NCI-H774 (cell line): Measurements from ENCODE around the gene MTTP.

Source experiments
- DNase-seq: peaks from one replicate; lab custom pipeline; 2025; lab: John Stamatoyannopoulos, UW

Gene MTTP

DNA sequence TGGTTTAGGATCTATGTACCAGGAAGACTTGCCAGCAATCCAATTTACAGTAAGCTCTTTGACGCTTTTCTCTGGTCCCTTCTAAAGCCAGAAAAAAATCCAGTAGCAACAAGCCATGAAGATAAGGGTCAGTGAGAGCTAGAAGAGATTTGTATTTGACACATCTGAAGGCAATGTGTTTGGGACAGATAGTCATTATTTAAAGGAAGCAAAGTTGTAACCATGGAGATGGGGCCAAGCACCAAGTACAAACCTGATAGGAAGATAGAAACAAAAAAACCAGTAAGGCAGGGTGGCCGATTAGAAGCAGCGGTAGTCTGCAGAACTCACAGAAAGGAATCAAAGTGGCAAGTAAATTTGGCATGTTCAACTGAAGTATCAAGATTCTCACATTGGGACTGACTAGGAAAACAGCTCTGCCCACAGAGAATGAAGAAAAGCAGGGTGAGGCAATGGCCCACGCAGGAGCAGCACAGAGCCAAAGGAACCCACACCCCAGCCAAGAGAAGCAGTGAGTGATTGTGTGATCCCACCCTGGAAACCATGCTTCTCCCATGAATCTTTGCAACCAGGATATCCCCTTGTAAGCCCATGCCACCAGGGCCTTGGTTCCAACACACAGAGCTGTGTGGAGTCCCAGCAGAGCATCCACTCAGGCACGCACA, 95.9 kb downstream of the MTTP start:
- DNase-seq = no peak
